ENCODE results near the gene SLC4A7. TPM values are rescaled to one million over a fixed set of nuclear protein-coding genes. Genes with fewer than 3 reads are reported as not detected.

The SLC4A7 gene
- total RNA-seq, 1 experiment from 2014 or later: 11.4 TPM

- DNase-seq (ENCODE audit: low spot score): no peak
Observed at GRCh38 chr3:27325419-27325818, 158.8 kb downstream of the SLC4A7 start.

DNA sequence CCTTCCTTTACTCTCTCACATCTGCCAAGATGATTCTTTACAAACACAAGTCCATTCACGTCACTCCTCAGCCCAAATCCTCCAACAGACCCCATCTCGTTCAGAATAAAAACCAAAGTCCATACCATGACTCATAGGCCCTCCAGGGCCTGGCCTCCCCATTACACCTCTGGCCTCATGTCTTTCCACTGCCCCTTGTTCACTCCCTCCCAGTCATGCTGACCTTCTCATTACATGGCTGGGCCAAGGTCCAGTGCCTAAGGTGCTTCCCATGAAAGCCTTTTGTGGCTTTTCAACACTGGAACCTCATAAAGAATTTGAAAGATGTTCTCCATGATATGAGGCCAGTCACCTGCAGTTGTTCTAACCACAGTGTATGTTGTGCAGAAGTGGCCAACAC is 159.5 kb downstream of the SLC4A7 start:
- DNase-seq (ENCODE audit: low spot score): no peak

DNA sequence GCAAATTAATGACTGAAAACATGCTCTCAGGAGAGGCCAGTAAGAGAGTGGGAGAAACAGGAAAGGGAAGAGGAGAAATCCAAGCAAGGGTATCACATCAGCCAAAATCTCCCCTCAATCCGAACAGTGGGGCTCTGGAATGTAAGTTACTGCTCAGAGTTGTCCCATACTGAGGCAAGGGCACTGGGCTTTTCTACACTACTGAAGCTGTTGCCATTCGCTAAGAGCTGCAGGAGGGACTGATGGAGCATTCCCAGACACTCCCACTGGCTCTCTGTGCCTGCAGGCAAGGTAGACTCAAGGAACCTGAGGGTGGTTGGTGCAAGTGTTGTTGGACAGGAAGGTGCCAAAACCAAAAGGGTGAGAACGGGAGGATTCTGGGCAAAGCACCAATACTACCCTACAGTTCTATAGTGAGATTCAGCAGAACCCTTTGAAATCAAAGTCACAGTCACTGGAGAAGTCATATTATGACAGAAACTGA is 161.1 kb downstream of the SLC4A7 start:
- no peak for DNase-seq (ENCODE audit: low spot score)

Other genes with a start within 250 kb of the SLC4A7 start
- gene NEK10, start 115.0 kb downstream of the SLC4A7 start, total RNA-seq (2014; rRNA removed; shearing (Covaris generic)): 1.8 and 1.9 TPM in 2 replicates
- 0.17 TPM in 1 of 2 replicates, not detected in the other for gene EOMES, start 237.9 kb upstream of the SLC4A7 start, total RNA-seq (2014; rRNA removed; shearing (Covaris generic))

All from H4 (cell line).